Panc1 (cell line): Measurements from ENCODE around the gene POLE4.

Source experiments
- CTCF ChIP-seq: fragments of 450-650 bp; IDR thresholded peaks from 2 replicates; pipeline ENCODE4 v1.5.1; 2017; ENCODE audit warnings: mild to moderate bottlenecking
- POLR2AphosphoS5 ChIP-seq: IDR thresholded peaks from 2 replicates; pipeline ENCODE4 v1.6.1; 2012; ENCODE audit warnings: mild to moderate bottlenecking, low read depth, low read length, moderate library complexity

- TF ChIP-seq CTCF (no peak), POLR2AphosphoS5 (no peak)
These were observed 27.5 kb upstream of the POLE4 start for GRCh38 chr2:74930811-74931486.
